Neural cell (in vitro differentiated cells): Measurements from ENCODE around the gene CFAP92. TPM values are rescaled to one million over a fixed set of nuclear protein-coding genes. Genes with fewer than 3 reads are reported as not detected.

Source experiments
- H2AFZ ChIP-seq: fragments of 200-600, 300-800 bp; sonication (generic), shearing (Covaris generic); 2 replicates; pipeline ENCODE4 v1.6.0; 2014; ENCODE audit warnings: low read depth, mild to moderate bottlenecking, antibody characterized with exemption, low read length, moderate library complexity
- H3F3A ChIP-seq: fragments of 200-600 bp; shearing (Covaris generic); 2 replicates; pipeline ENCODE4 v1.6.1; 2016; ENCODE audit warnings: mild to moderate bottlenecking, moderate library complexity, mixed read lengths, antibody characterized with exemption, low read length; ENCODE audit not compliant: insufficient read depth, poor library complexity, severe bottlenecking
- H3K27ac ChIP-seq: fragments of 200-600, 300-800 bp; sonication (generic), shearing (Covaris generic); 2 replicates; pipeline ENCODE4 v1.5.1; 2014; ENCODE audit warnings: mild to moderate bottlenecking, low read length, moderate library complexity
- H3K27me3 ChIP-seq: fragments of 300-800, 200-600 bp; sonication (generic), shearing (Covaris generic); 2 replicates; pipeline ENCODE4 v1.6.0; 2014; ENCODE audit warnings: mild to moderate bottlenecking, low read depth, low read length, moderate library complexity; ENCODE audit not compliant: insufficient read depth
- H3K36me3 ChIP-seq: fragments of 300-800, 200-600 bp; sonication (generic), shearing (Covaris generic); 2 replicates; pipeline ENCODE4 v1.5.1; 2014; ENCODE audit warnings: mild to moderate bottlenecking, antibody characterized with exemption, low read length, moderate library complexity; ENCODE audit not compliant: insufficient read depth
- H3K4me2 ChIP-seq: fragments of 300-800, 200-600 bp; sonication (generic), shearing (Covaris generic); 2 replicates; pipeline ENCODE4 v1.6.0; 2014; ENCODE audit warnings: mild to moderate bottlenecking, low read length
- H3K4me3 ChIP-seq: fragments of 300-800, 200-600 bp; sonication (generic), shearing (Covaris generic); 2 replicates; pipeline ENCODE4 v1.5.1; 2014; ENCODE audit warnings: mild to moderate bottlenecking, low read length, moderate library complexity
- H3K79me2 ChIP-seq: fragments of 200-600 bp; shearing (Covaris generic); replicated peaks from 2 replicates; pipeline ENCODE4 v1.6.0; 2014; ENCODE audit warnings: mild to moderate bottlenecking, low read length, moderate library complexity; ENCODE audit not compliant: insufficient read depth
- H3K9ac ChIP-seq: fragments of 300-800, 200-600 bp; sonication (generic), shearing (Covaris generic); 2 replicates; pipeline ENCODE4 v1.6.1; 2016; ENCODE audit warnings: mild to moderate bottlenecking, low read length, mixed read lengths
- H3K9me2 ChIP-seq: fragments of 200-600 bp; shearing (Covaris generic); 2 replicates; pipeline ENCODE4 v1.6.1; 2016; ENCODE audit warnings: mild to moderate bottlenecking, low read length, mixed read lengths; ENCODE audit not compliant: insufficient read depth
- H3K9me3 ChIP-seq: fragments of 200-600, 300-800 bp; sonication (generic), shearing (Covaris generic); 2 replicates; pipeline ENCODE4 v1.6.1; 2016; ENCODE audit warnings: mild to moderate bottlenecking, mixed run types, low read length, moderate library complexity, mixed read lengths
- H4K20me1 ChIP-seq: fragments of 200-600 bp; shearing (Covaris generic); 2 replicates; pipeline ENCODE4 v1.6.1; 2016; ENCODE audit warnings: mild to moderate bottlenecking, mixed run types; ENCODE audit not compliant: insufficient read depth
- EP300 ChIP-seq: fragments of 450-650 bp; conservative IDR thresholded peaks from 2 replicates; pipeline ENCODE4 v1.6.1; 2014; ENCODE audit warnings: antibody characterized with exemption, mild to moderate bottlenecking, moderate library complexity; ENCODE audit not compliant: poor library complexity, severe bottlenecking
- EZH2 ChIP-seq: fragments of 200-600, 300-800 bp; shearing (Covaris generic), sonication (generic); IDR thresholded peaks from 2 replicates; pipeline ENCODE4 v1.6.1; 2014; ENCODE audit warnings: antibody characterized with exemption, low read length, borderline replicate concordance, mild to moderate bottlenecking; ENCODE audit not compliant: insufficient read depth, poor library complexity, severe bottlenecking
- MXI1 ChIP-seq: fragments of 450-650 bp; conservative IDR thresholded peaks from 2 replicates; pipeline ENCODE4 v1.6.1; 2014; ENCODE audit warnings: antibody characterized with exemption, mild to moderate bottlenecking; ENCODE audit not compliant: poor library complexity, severe bottlenecking
- POLR2AphosphoS5 ChIP-seq: IDR thresholded peaks from 2 replicates; pipeline ENCODE4 v1.6.1; 2012
- RAD21 ChIP-seq: fragments of 450-650 bp; conservative IDR thresholded peaks from 2 replicates; pipeline ENCODE4 v1.6.1; 2014; ENCODE audit warnings: antibody characterized with exemption, mild to moderate bottlenecking, moderate library complexity
- SMC3 ChIP-seq: fragments of 450-650 bp; conservative IDR thresholded peaks from 2 replicates; pipeline ENCODE4 v1.6.1; 2014; ENCODE audit warnings: antibody characterized with exemption, mild to moderate bottlenecking, moderate library complexity; ENCODE audit not compliant: poor library complexity
- TAF1 ChIP-seq: IDR thresholded peaks from 2 replicates; pipeline ENCODE4 v1.6.1; 2012; ENCODE audit warnings: low read depth
- polyA plus RNA-seq: library from polyadenylated mRNA; depleted of rRNA; stranded (reverse); fragments of >200 nt; gene quantifications from 2 replicates; pipeline ENCODE4 v1.2.3, GENCODE V29; 2014
- TF ChIP-seq, protein P1 (sequence below): fragments of 450-650 bp; IDR thresholded peaks from 2 replicates; pipeline ENCODE4 v1.5.1; 2014; ENCODE audit warnings: antibody characterized with exemption, mild to moderate bottlenecking, moderate library complexity; ENCODE audit not compliant: poor library complexity, severe bottlenecking
- TF ChIP-seq, protein P2 (sequence below): IDR thresholded peaks from 2 replicates; pipeline ENCODE4 v1.6.1; 2012; ENCODE audit warnings: borderline replicate concordance

Gene CFAP92
- polyA plus RNA-seq, 1 donor from 2014 or later = 0.69 TPM

DNA sequence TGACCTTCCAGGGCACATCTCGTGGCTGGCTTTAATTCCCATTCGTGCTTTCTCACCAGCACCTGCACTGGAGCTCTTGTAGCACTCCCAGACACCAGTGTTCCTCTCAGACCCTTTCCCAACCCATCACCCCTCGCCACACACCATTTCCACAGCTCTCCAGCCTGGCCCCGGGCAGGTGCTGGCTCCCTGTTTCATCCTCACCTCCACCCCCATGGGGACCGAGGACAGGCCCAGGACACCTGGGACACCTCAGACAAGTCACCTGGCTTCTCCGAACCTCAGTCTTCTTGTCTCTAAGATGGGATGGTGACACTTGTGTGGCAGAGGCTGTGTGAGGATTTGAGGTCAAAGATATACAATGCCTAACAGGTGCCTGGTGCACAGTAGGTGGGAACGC, 39.3 kb upstream of the CFAP92 start:
- Histone ChIP-seq H3K4me2 (no peak overlapping the region), H3K9ac (no peak overlapping the region), H3K9me3 (no peaks in the 10 kb centered on the region), H3F3A (no peaks in the 10 kb centered on the region), H3K9me2 (no peaks in the 10 kb centered on the region), H4K20me1 (no peaks in the 10 kb centered on the region), H3K36me3 (no peaks in the 10 kb centered on the region), H3K27me3 (no peaks in the 10 kb centered on the region), H3K27ac (no peak overlapping the region), H3K79me2 (no peaks in the 10 kb centered on the region), H2AFZ (no peak overlapping the region), H3K4me3 (no peak overlapping the region)
- TF ChIP-seq TAF1 = no peak
- no peak for TF ChIP-seq RAD21
- TF ChIP-seq EZH2 = no peak
- TF ChIP-seq, protein P1, sequence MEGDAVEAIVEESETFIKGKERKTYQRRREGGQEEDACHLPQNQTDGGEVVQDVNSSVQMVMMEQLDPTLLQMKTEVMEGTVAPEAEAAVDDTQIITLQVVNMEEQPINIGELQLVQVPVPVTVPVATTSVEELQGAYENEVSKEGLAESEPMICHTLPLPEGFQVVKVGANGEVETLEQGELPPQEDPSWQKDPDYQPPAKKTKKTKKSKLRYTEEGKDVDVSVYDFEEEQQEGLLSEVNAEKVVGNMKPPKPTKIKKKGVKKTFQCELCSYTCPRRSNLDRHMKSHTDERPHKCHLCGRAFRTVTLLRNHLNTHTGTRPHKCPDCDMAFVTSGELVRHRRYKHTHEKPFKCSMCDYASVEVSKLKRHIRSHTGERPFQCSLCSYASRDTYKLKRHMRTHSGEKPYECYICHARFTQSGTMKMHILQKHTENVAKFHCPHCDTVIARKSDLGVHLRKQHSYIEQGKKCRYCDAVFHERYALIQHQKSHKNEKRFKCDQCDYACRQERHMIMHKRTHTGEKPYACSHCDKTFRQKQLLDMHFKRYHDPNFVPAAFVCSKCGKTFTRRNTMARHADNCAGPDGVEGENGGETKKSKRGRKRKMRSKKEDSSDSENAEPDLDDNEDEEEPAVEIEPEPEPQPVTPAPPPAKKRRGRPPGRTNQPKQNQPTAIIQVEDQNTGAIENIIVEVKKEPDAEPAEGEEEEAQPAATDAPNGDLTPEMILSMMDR = no peak
- TF ChIP-seq MXI1 = no peak
- TF ChIP-seq, protein P2, sequence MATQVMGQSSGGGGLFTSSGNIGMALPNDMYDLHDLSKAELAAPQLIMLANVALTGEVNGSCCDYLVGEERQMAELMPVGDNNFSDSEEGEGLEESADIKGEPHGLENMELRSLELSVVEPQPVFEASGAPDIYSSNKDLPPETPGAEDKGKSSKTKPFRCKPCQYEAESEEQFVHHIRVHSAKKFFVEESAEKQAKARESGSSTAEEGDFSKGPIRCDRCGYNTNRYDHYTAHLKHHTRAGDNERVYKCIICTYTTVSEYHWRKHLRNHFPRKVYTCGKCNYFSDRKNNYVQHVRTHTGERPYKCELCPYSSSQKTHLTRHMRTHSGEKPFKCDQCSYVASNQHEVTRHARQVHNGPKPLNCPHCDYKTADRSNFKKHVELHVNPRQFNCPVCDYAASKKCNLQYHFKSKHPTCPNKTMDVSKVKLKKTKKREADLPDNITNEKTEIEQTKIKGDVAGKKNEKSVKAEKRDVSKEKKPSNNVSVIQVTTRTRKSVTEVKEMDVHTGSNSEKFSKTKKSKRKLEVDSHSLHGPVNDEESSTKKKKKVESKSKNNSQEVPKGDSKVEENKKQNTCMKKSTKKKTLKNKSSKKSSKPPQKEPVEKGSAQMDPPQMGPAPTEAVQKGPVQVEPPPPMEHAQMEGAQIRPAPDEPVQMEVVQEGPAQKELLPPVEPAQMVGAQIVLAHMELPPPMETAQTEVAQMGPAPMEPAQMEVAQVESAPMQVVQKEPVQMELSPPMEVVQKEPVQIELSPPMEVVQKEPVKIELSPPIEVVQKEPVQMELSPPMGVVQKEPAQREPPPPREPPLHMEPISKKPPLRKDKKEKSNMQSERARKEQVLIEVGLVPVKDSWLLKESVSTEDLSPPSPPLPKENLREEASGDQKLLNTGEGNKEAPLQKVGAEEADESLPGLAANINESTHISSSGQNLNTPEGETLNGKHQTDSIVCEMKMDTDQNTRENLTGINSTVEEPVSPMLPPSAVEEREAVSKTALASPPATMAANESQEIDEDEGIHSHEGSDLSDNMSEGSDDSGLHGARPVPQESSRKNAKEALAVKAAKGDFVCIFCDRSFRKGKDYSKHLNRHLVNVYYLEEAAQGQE = no peak
- no peak for TF ChIP-seq SMC3
- TF ChIP-seq EP300 = no peak
- no peak for TF ChIP-seq POLR2AphosphoS5

DNA sequence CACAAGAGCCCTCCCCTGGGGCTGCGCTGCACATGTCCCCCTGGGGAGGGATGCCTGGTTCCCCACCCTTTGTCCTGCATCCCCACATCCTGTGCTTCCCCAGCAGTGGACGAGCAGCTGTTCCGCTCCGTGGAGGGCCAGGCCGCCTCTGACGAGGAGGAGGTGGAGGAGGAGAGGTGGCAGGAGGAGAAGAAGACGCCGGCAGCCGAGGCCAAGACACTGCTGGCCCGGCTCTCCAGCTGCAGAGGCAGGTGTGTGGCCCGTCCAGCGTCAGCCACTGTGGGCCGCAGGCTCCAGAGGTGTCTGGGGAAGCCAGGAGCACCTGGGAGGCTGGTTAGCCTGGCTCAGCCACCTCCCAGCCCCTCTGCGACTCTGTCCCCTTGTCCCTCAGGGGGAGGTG, 38.8 kb upstream of the CFAP92 start:
- H3K4me2 ChIP-seq = no peak overlapping the region
- no peak overlapping the region for H3K27ac ChIP-seq
- H3K9me3 ChIP-seq = no peaks in the 10 kb centered on the region
- no peaks in the 10 kb centered on the region for H3F3A ChIP-seq
- H3K79me2 ChIP-seq = no peaks in the 10 kb centered on the region
- H4K20me1 ChIP-seq = no peaks in the 10 kb centered on the region
- H3K9me2 ChIP-seq = no peaks in the 10 kb centered on the region
- no peak overlapping the region for H3K9ac ChIP-seq
- no peaks in the 10 kb centered on the region for H3K27me3 ChIP-seq
- no peak overlapping the region for H3K4me3 ChIP-seq
- no peaks in the 10 kb centered on the region for H3K36me3 ChIP-seq
- TF ChIP-seq, protein P1 = no peak
- TF ChIP-seq MXI1 = no peak
- TF ChIP-seq POLR2AphosphoS5 = no peak
- TF ChIP-seq, protein P2 = no peak
- TF ChIP-seq TAF1 = no peak
- no peak for TF ChIP-seq EZH2
- no peak for TF ChIP-seq SMC3
- TF ChIP-seq EP300 = no peak
- TF ChIP-seq RAD21 = no peak
- H2AFZ ChIP-seq = no peak overlapping the region
